ENCODE measurements around the gene SPANXN5. TPM values are rescaled to one million over a fixed set of nuclear protein-coding genes. Genes with fewer than 3 reads are reported as not detected.
"Not testable (repeated sequence)": the region's sequence is repeated elsewhere in the genome, so short reads cannot be mapped to it uniquely, and the experiment has no call there.

SPANXN5 gene
- total and polyA plus RNA-seq, 2 experiments from 2014 or later, result not detected

DNA sequence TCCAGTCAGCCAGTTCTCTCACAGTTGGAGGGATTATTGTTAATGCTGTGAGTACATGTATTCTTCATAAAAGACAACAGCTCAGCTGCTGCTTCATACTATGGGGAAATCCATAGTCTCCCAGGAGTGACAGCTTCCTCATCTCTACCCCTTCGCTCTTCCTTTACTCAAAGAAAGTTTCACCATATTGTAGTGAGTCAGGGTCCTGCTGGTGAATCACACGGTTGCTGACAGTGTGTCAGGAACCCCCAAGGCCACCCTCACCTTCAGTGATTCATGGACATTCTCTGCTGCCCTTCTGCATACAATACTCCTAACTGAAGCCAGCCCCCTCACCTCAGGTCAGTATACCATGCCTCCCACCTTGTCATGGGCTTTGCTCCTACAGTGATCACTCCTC, 7.6 kb upstream of the SPANXN5 start:
- not testable (repeated sequence) for H3K9me3 Mint-ChIP-seq; H3K4me1 Mint-ChIP-seq; H2AFZ ChIP-seq; H3K79me2 ChIP-seq (replicated peaks; ENCODE audit: insufficient read depth); H3K4me1 ChIP-seq (ENCODE audit: insufficient read depth); H3K9me2 ChIP-seq (ENCODE audit: insufficient read depth); H3K36me3 Mint-ChIP-seq (ENCODE audit: low read depth); DNase-seq (ENCODE audit: low spot score); H3K27me3 ChIP-seq (ENCODE audit: insufficient read depth); H4K20me1 ChIP-seq (replicated peaks; ENCODE audit: insufficient read depth); H3K4me3 Mint-ChIP-seq; H3K36me3 ChIP-seq (ENCODE audit: insufficient read depth); H3K4me3 ChIP-seq; H3K27me3 Mint-ChIP-seq (ENCODE audit: insufficient read depth, low read depth, poor library complexity); ATAC-seq; H3K27ac Mint-ChIP-seq; H3K27ac ChIP-seq (ENCODE audit: low read depth); H3F3A ChIP-seq (replicated peaks; ENCODE audit: low read depth); H3K4me2 ChIP-seq

DNA sequence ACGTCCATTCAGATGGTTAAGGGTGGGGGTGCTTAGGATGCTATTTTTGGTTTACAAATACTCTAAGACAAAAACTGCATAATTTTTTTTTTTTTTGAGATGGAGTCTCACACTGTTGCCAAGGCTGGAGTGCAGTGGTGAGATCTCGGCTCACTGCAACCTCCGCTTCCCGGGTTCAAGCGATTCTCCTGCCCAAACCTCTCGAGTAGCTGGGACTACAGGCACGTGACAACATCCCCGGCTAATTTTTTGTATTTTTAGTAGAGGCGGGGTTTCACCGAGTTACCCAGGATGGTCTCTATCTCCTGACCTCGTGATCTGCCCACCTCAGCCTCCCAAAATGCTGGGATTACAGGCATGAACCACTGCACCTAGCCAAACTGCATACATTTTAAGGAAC, 23.7 kb downstream of the SPANXN5 start:
- not testable (repeated sequence) for H3K79me2 ChIP-seq (replicated peaks; ENCODE audit: insufficient read depth); H3K4me2 ChIP-seq; H3K4me3 ChIP-seq; H3K36me3 ChIP-seq (ENCODE audit: insufficient read depth); H3K27ac ChIP-seq (ENCODE audit: low read depth); H3K27me3 Mint-ChIP-seq (ENCODE audit: insufficient read depth, low read depth, poor library complexity); H3K9me3 Mint-ChIP-seq; H3K4me1 Mint-ChIP-seq; H3K27me3 ChIP-seq (ENCODE audit: insufficient read depth); DNase-seq (ENCODE audit: low spot score); H3K4me1 ChIP-seq (ENCODE audit: insufficient read depth); H3K36me3 Mint-ChIP-seq (ENCODE audit: low read depth); H3F3A ChIP-seq (replicated peaks; ENCODE audit: low read depth); H3K27ac Mint-ChIP-seq; ATAC-seq; H3K9me2 ChIP-seq (ENCODE audit: insufficient read depth); H3K4me3 Mint-ChIP-seq; H2AFZ ChIP-seq; H4K20me1 ChIP-seq (replicated peaks; ENCODE audit: insufficient read depth)

DNA sequence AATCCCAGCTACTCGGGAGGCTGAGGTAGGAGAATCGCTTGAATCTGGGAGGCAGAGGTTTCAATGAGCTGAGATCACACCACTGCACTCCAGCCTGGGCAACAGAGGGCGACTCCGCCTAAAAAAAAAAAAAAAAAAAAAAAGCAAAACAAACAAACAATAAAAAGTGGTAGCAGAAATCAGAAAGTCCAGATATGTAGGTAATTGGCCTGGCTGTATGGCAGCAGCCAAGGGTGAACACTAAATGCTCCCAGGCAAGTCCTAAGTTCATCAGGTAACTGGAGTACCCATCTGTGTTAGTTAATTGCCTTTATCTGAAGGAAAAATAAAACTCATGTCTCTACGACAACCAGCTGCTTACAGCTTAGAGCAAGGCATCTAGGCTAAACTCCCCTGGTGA, 31.2 kb downstream of the SPANXN5 start:
- H3K4me1 Mint-ChIP-seq; DNase-seq (ENCODE audit: low spot score); H3K4me3 ChIP-seq; H2AFZ ChIP-seq; H3K79me2 ChIP-seq (replicated peaks; ENCODE audit: insufficient read depth); H3K27ac Mint-ChIP-seq; H3K4me1 ChIP-seq (ENCODE audit: insufficient read depth); ATAC-seq; H3K36me3 ChIP-seq (ENCODE audit: insufficient read depth); H3K27me3 Mint-ChIP-seq (ENCODE audit: insufficient read depth, low read depth, poor library complexity); H3K4me2 ChIP-seq; H3K9me2 ChIP-seq (ENCODE audit: insufficient read depth); H3F3A ChIP-seq (replicated peaks; ENCODE audit: low read depth); H3K4me3 Mint-ChIP-seq; H3K27me3 ChIP-seq (ENCODE audit: insufficient read depth); H3K9me3 Mint-ChIP-seq; H4K20me1 ChIP-seq (replicated peaks; ENCODE audit: insufficient read depth); H3K27ac ChIP-seq (ENCODE audit: low read depth); H3K36me3 Mint-ChIP-seq (ENCODE audit: low read depth): not testable (repeated sequence)

DNA sequence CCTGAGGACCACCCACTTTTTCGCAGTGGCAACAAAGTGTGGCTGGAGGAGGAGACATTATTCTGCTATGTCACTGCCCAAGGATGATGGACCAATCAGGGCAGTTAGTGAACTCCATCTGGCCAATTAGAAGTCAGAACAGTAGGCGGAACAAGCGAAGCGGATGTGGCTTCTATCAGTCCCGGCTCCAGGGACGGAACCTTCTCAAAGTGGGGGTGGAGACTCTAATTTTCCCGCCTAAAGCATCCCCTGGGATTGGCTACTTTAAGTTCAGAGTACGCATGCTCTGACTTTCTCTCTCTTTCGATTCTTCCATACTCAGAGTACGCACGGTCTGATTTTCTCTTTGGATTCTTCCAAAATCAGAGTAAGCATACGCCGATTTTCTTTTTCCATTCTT, 46.3 kb downstream of the SPANXN5 start, which contains the start of gene SSX2B:
SSX2B (plus strand) TSS at position 301 of the 400 bp plus-strand sequence. CDS start 1,429 bp downstream, outside the sequence.
- not testable (repeated sequence) for H4K20me1 ChIP-seq (replicated peaks; ENCODE audit: insufficient read depth); H3K79me2 ChIP-seq (replicated peaks; ENCODE audit: insufficient read depth); H3K27ac ChIP-seq (ENCODE audit: low read depth); H3K4me3 Mint-ChIP-seq; H3K9me2 ChIP-seq (ENCODE audit: insufficient read depth); ATAC-seq; H3K4me3 ChIP-seq; H3K36me3 Mint-ChIP-seq (ENCODE audit: low read depth); H3K27me3 ChIP-seq (ENCODE audit: insufficient read depth); DNase-seq (ENCODE audit: low spot score); H2AFZ ChIP-seq; H3K4me2 ChIP-seq; H3F3A ChIP-seq (replicated peaks; ENCODE audit: low read depth); H3K4me1 Mint-ChIP-seq; H3K9me3 Mint-ChIP-seq; H3K27ac Mint-ChIP-seq; H3K27me3 Mint-ChIP-seq (ENCODE audit: insufficient read depth, low read depth, poor library complexity); H3K4me1 ChIP-seq (ENCODE audit: insufficient read depth); H3K36me3 ChIP-seq (ENCODE audit: insufficient read depth)

Small RNA genes lying within 50 kb of the gene (small RNA-seq; reads per million reads assigned to genes)
- gene AC244505.6 (ENCODE audit: low replicate concordance) (not detected), gene AC244505.7 (ENCODE audit: low replicate concordance) (not detected)

Other genes with a start within 250 kb of the SPANXN5 start
- not detected in 2 replicates for gene SSX7, start 142.5 kb downstream of the SPANXN5 start, total RNA-seq (2014; rRNA removed; shearing (Covaris generic))
- gene SSX7, start 142.5 kb downstream of the SPANXN5 start, polyA plus RNA-seq (2016; fragmentation: Nextera tagmentation; extraction: Ambion mirVana), result not detected in 2 replicates
- 0.39 and 0.83 TPM in 2 replicates for gene SSX2, start 90.2 kb downstream of the SPANXN5 start, total RNA-seq (2014; rRNA removed; shearing (Covaris generic))
- gene SSX2, start 90.2 kb downstream of the SPANXN5 start, polyA plus RNA-seq (2016; fragmentation: Nextera tagmentation; extraction: Ambion mirVana), result 0.29 TPM in 1 of 2 replicates, not detected in the other
- 0.17 TPM in 1 of 2 replicates, not detected in the other for gene SSX2B, start 46.2 kb downstream of the SPANXN5 start, total RNA-seq (2014; rRNA removed; shearing (Covaris generic))
- not detected in 2 replicates for gene SSX2B, start 46.2 kb downstream of the SPANXN5 start, polyA plus RNA-seq (2016; fragmentation: Nextera tagmentation; extraction: Ambion mirVana)
- gene XAGE5, start 13.9 kb upstream of the SPANXN5 start, total RNA-seq (2014; rRNA removed; shearing (Covaris generic)), result not detected in 2 replicates
- gene XAGE5, start 13.9 kb upstream of the SPANXN5 start, polyA plus RNA-seq (2016; fragmentation: Nextera tagmentation; extraction: Ambion mirVana), result not detected in 2 replicates
- not detected in 2 replicates for gene XAGE3, start 70.7 kb upstream of the SPANXN5 start, total RNA-seq (2014; rRNA removed; shearing (Covaris generic))
- gene XAGE3, start 70.7 kb upstream of the SPANXN5 start, polyA plus RNA-seq (2016; fragmentation: Nextera tagmentation; extraction: Ambion mirVana), result not detected in 2 replicates
- 2.8 and 19.1 TPM in 2 replicates for gene FAM156B, start 99.9 kb upstream of the SPANXN5 start, total RNA-seq (2014; rRNA removed; shearing (Covaris generic))
- gene FAM156B, start 99.9 kb upstream of the SPANXN5 start, polyA plus RNA-seq (2016; fragmentation: Nextera tagmentation; extraction: Ambion mirVana), result 11.1 and 12.0 TPM in 2 replicates
- 16.3 and 17.7 TPM in 2 replicates for gene FAM156A, start 161.1 kb upstream of the SPANXN5 start, total RNA-seq (2014; rRNA removed; shearing (Covaris generic))
- 4.5 and 5.2 TPM in 2 replicates for gene FAM156A, start 161.1 kb upstream of the SPANXN5 start, polyA plus RNA-seq (2016; fragmentation: Nextera tagmentation; extraction: Ambion mirVana)